ENCODE data around the gene CRYBA2. TPM values are rescaled to one million over a fixed set of nuclear protein-coding genes. Genes with fewer than 3 reads are reported as not detected.

Gene CRYBA2
- total and polyA plus RNA-seq, 2 experiments from 2014 or later = 0.90 TPM; not detected in 1

DNA sequence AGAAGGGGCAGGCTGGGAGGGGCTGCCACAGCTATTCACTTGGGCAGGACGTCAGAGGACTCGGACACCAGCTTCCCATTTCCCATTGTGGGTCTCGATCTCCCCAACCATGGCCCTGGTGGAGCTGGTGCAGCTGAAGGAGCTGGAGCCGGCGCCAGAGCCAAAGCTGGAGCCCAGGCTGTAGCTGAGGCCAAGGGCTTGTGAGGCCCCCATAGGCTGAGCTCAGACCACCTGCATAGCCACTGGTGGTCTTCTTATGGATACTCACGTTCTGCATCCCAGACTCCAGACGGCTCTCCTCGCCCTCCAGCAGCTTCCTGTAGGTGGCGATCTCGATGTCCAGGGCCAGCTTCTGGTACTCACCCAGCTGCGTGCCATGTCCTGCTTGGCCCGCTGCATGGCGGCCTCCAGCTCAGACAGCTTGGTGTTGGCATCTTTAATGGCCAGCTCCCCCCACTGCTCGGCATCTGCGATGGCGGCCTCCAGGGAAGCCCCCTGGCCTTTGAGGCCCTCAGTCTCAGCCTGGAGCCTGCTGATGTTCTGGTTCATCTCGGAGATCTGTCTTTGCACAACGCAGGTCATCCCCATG is 39.8 kb downstream of the CRYBA2 start:
- Histone ChIP-seq H3K9me3 (ENCODE audit: low read depth) (no peaks in the 10 kb centered on the region), H3K9me2 (replicated peaks; ENCODE audit: insufficient read depth) (no peaks in the 10 kb centered on the region), H4K20me1 (ENCODE audit: insufficient read depth, poor library complexity, severe bottlenecking) (no peaks in the 10 kb centered on the region), H2AFZ (no peak overlapping the region), H3K27me3 (peaks cover 41% of the 10 kb centered on the region), H3K4me1 (ENCODE audit: insufficient read depth) (no peaks in the 10 kb centered on the region), H3K4me3 (no peak overlapping the region), H3K79me2 (no peaks in the 10 kb centered on the region), H3K27ac (no peak overlapping the region), H3K4me2 (no peak overlapping the region), H3K36me3 (replicated peaks; ENCODE audit: insufficient read depth, low read depth) (no peaks in the 10 kb centered on the region)
- 75% methylated on average over 18 of the region's 18 CpGs for WGBS (ENCODE audit: low lambda C conversion rate, missing lambda C conversion rate)
- DNase-seq (ENCODE audit: low spot score) = no peak
- TF ChIP-seq EZH2phosphoT487 (IDR thresholded peaks at IDR 0.05; ENCODE audit: low read depth, severe bottlenecking, unreplicated experiment) (no peak), EZH2 (IDR thresholded peaks at IDR 0.05; ENCODE audit: borderline replicate concordance) (no peak)
- TF ChIP-seq, protein P1, sequence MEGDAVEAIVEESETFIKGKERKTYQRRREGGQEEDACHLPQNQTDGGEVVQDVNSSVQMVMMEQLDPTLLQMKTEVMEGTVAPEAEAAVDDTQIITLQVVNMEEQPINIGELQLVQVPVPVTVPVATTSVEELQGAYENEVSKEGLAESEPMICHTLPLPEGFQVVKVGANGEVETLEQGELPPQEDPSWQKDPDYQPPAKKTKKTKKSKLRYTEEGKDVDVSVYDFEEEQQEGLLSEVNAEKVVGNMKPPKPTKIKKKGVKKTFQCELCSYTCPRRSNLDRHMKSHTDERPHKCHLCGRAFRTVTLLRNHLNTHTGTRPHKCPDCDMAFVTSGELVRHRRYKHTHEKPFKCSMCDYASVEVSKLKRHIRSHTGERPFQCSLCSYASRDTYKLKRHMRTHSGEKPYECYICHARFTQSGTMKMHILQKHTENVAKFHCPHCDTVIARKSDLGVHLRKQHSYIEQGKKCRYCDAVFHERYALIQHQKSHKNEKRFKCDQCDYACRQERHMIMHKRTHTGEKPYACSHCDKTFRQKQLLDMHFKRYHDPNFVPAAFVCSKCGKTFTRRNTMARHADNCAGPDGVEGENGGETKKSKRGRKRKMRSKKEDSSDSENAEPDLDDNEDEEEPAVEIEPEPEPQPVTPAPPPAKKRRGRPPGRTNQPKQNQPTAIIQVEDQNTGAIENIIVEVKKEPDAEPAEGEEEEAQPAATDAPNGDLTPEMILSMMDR (IDR thresholded peaks at IDR 0.05; ENCODE audit: poor library complexity) = no peak

DNA sequence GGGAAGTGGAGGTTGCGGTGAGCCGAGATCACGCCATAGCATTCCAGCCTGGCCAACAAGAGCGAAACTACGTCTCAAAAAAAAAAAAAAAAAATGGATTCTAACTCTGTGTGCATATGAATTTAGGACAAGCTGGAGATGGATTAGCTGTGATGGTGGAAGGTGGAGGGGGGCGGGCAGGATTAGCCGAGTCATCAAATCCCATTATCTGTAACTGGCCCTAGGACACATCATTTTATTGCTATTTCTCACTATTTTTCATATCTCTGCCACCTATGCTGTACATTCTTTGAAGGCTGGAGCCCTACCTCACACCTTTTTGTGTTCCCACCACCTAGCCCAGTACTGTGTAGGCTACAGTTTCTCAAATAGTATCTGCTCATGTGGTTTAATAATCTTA is 41.1 kb downstream of the CRYBA2 start:
- Histone ChIP-seq H3K9me3 (ENCODE audit: low read depth) (no peaks in the 10 kb centered on the region), H3K4me2 (no peak overlapping the region), H4K20me1 (ENCODE audit: insufficient read depth, poor library complexity, severe bottlenecking) (no peaks in the 10 kb centered on the region), H3K27me3 (peaks cover 28% of the 10 kb centered on the region), H3K36me3 (replicated peaks; ENCODE audit: insufficient read depth, low read depth) (no peaks in the 10 kb centered on the region), H3K79me2 (no peaks in the 10 kb centered on the region), H3K4me1 (ENCODE audit: insufficient read depth) (no peaks in the 10 kb centered on the region), H3K4me3 (no peak overlapping the region), H3K27ac (no peak overlapping the region), H2AFZ (no peak overlapping the region), H3K9me2 (replicated peaks; ENCODE audit: insufficient read depth) (no peaks in the 10 kb centered on the region)
- TF ChIP-seq EZH2 (IDR thresholded peaks at IDR 0.05; ENCODE audit: borderline replicate concordance) (no peak), EZH2phosphoT487 (IDR thresholded peaks at IDR 0.05; ENCODE audit: low read depth, severe bottlenecking, unreplicated experiment) (no peak)
- TF ChIP-seq, protein P1 (IDR thresholded peaks at IDR 0.05; ENCODE audit: poor library complexity) = no peak
- DNase-seq (ENCODE audit: low spot score) = no peak
- WGBS (ENCODE audit: low lambda C conversion rate, missing lambda C conversion rate) = 94% methylated on average over 7 of the region's 7 CpGs

DNA sequence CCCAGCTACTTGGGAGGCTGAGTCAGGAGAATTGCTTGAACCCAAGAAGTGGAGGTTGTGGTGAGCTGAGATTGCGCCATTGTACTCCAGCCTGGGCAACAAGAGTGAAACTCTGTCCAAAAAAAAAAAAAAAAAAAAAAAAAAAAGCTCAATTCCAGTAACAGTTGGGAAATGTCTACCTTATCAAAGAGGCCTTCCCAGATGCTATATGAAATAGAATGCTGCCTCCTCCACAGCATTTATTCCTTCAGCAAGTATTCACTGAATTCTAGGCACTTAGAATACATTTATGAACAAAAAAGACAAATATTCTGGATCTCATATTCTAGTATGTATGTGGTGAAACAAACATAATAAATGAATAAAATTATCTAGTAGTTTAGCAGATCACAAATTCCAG is 46.6 kb downstream of the CRYBA2 start:
- Histone ChIP-seq H3K27ac (no peak overlapping the region), H2AFZ (no peak overlapping the region), H3K4me3 (no peak overlapping the region), H3K4me1 (ENCODE audit: insufficient read depth) (no peaks in the 10 kb centered on the region), H3K36me3 (replicated peaks; ENCODE audit: insufficient read depth, low read depth) (no peaks in the 10 kb centered on the region), H3K27me3 (peaks cover 17% of the 10 kb centered on the region), H3K4me2 (no peak overlapping the region), H3K9me2 (replicated peaks; ENCODE audit: insufficient read depth) (no peaks in the 10 kb centered on the region), H4K20me1 (ENCODE audit: insufficient read depth, poor library complexity, severe bottlenecking) (no peaks in the 10 kb centered on the region), H3K79me2 (no peaks in the 10 kb centered on the region), H3K9me3 (ENCODE audit: low read depth) (no peaks in the 10 kb centered on the region)
- TF ChIP-seq EZH2phosphoT487 (IDR thresholded peaks at IDR 0.05; ENCODE audit: low read depth, severe bottlenecking, unreplicated experiment) = no peak
- TF ChIP-seq, protein P1 (IDR thresholded peaks at IDR 0.05; ENCODE audit: poor library complexity) = no peak
- TF ChIP-seq EZH2 (IDR thresholded peaks at IDR 0.05; ENCODE audit: borderline replicate concordance) = no peak
- no CpG with 5 or more reads among the region's 1 CpG for WGBS (ENCODE audit: low lambda C conversion rate, missing lambda C conversion rate)
- no peak for DNase-seq (ENCODE audit: low spot score)

Measured in hepatocyte (in vitro differentiated cells).